Endothelial cell of umbilical vein (primary cell): ENCODE data around the gene SEC31A. TPM values are rescaled to one million over a fixed set of nuclear protein-coding genes. Genes with fewer than 3 reads are reported as not detected.

Experiments
- BruUV-seq: library from RNA; stranded (reverse); fragments of 400-500 nt; replicated peaks from 2 replicates; lab custom pipeline; 2021; lab: Mats Ljungman, UMichigan
- CTCF ChIA-PET: fragments of 300-600, 350-600 bp; sonication (Branson Sonifier 250); formaldehyde crosslinking; loops from one replicate; lab custom pipeline; 2021; ENCODE audit warnings: antibody characterized with exemption, inconsistent platforms; lab: Charles Lee
- POLR2A ChIA-PET: fragments of 300-600, 350-600 bp; sonication (Branson Sonifier 250); formaldehyde crosslinking; loops from one replicate; lab custom pipeline; 2021; ENCODE audit warnings: antibody characterized with exemption, inconsistent platforms; lab: Charles Lee
- DNase-seq: peaks from one replicate; pipeline ENCODE4 v3.0.0-alpha.2; 2011; ENCODE audit warnings: low read depth, low spot score
- FAIRE-seq: peaks from 2 replicates; lab custom pipeline; 2011; peaks lifted over from hg19 to GRCh38; lab: Jason Lieb, UNC
- H2AFZ ChIP-seq: 2 replicates; pipeline ENCODE4 v1.6.0; 2012; ENCODE audit warnings: low read depth, low read length, control low read depth, inconsistent platforms
- H3K27ac ChIP-seq: 2 replicates; pipeline ENCODE4 v1.5.1; 2011; ENCODE audit warnings: low read depth, mild to moderate bottlenecking, control low read depth, low read length, moderate library complexity; ENCODE audit not compliant: insufficient read depth
- H3K27me3 ChIP-seq, 2 experiments: 2 replicates each; pipeline versions ENCODE4 v1.6.0 to v1.6.1; 2011; ENCODE audit warnings: low read length in 2 of 2, mixed read lengths in 1 of 2; ENCODE audit not compliant: control insufficient read depth in 2 of 2, insufficient read depth in 2 of 2
- H3K36me3 ChIP-seq, 2 experiments: 2 replicates in 1 of 2; 3 replicates in 1 of 2; pipeline ENCODE4 v1.5.1; 2011; ENCODE audit warnings: low read length in 2 of 2, mild to moderate bottlenecking in 1 of 2, moderate library complexity in 1 of 2; ENCODE audit not compliant: control insufficient read depth in 2 of 2, insufficient read depth in 2 of 2; ENCODE audit errors: extremely low read depth in 1 of 2
- H3K4me1 ChIP-seq: 3 replicates; pipeline ENCODE4 v1.5.1; 2011; ENCODE audit warnings: mild to moderate bottlenecking, low read length; ENCODE audit not compliant: control insufficient read depth, insufficient read depth; ENCODE audit errors: extremely low read depth
- H3K4me2 ChIP-seq: 2 replicates; pipeline ENCODE4 v1.6.1; 2011; ENCODE audit warnings: low read length, control low read depth, mixed read lengths; ENCODE audit not compliant: insufficient read depth
- H3K4me3 ChIP-seq, 3 experiments: fragments of 200-600 bp in 1 of 3; sonication (generic), shearing (Covaris generic) in 1 of 3; replicated peaks in 1 of 3; 2 replicates each; pipeline ENCODE4 v1.5.1; 2011 to 2016; ENCODE audit warnings: control low read depth in 3 of 3, low read length in 3 of 3, mild to moderate bottlenecking in 2 of 3, inconsistent platforms in 1 of 3, low read depth in 1 of 3, moderate library complexity in 1 of 3; ENCODE audit not compliant: insufficient read depth in 1 of 3
- H3K79me2 ChIP-seq: 2 replicates; pipeline ENCODE4 v1.6.0; 2012; ENCODE audit warnings: low read length, inconsistent platforms; ENCODE audit not compliant: control insufficient read depth, insufficient read depth
- H3K9ac ChIP-seq: replicated peaks from 2 replicates; pipeline ENCODE3; 2011; ENCODE audit warnings: low read length, control low read depth; ENCODE audit not compliant: insufficient read depth; ENCODE audit errors: extremely low read depth
- H3K9me1 ChIP-seq: replicated peaks from 3 replicates; pipeline ENCODE4 v1.6.0; 2011; ENCODE audit warnings: mild to moderate bottlenecking, low read length; ENCODE audit not compliant: control insufficient read depth, insufficient read depth; ENCODE audit errors: extremely low read depth
- H3K9me3 ChIP-seq: replicated peaks from 2 replicates; pipeline ENCODE4 v1.5.1; 2012; ENCODE audit warnings: low read length, inconsistent platforms; ENCODE audit not compliant: control insufficient read depth, insufficient read depth
- H4K20me1 ChIP-seq: replicated peaks from 2 replicates; pipeline ENCODE3; 2011; ENCODE audit warnings: mild to moderate bottlenecking, low read length; ENCODE audit not compliant: control insufficient read depth, insufficient read depth; ENCODE audit errors: extremely low read depth
- CTCF ChIP-seq, 2 donors: IDR thresholded peaks; 1 replicate in 1 of 2; 2 replicates in 1 of 2; pipeline ENCODE4 v1.5.1; 2011; ENCODE audit warnings: low read length in 2 of 2, mild to moderate bottlenecking in 2 of 2, moderate library complexity in 2 of 2, control low read depth in 1 of 2, inconsistent platforms in 1 of 2, low read depth in 1 of 2; ENCODE audit not compliant: insufficient read depth in 1 of 2; ENCODE audit errors: extremely low read depth in 1 of 2
- EZH2 ChIP-seq: IDR thresholded peaks from 2 replicates; pipeline ENCODE4 v1.6.1; 2012; ENCODE audit warnings: borderline replicate concordance, low read depth, mild to moderate bottlenecking, moderate library complexity, low read length, inconsistent platforms; ENCODE audit not compliant: severe bottlenecking
- FOS ChIP-seq: IDR thresholded peaks from 2 replicates; pipeline ENCODE4 v1.6.1; 2011; ENCODE audit warnings: mild to moderate bottlenecking, low read length, moderate library complexity, borderline replicate concordance; ENCODE audit not compliant: insufficient read depth
- GATA2 ChIP-seq: IDR thresholded peaks from 2 replicates; pipeline ENCODE4 v1.7.0; 2011; ENCODE audit warnings: low read depth, mild to moderate bottlenecking, moderate library complexity, mixed read lengths, low read length; ENCODE audit not compliant: insufficient read length, insufficient read depth
- JUN ChIP-seq: IDR thresholded peaks from 2 replicates; pipeline ENCODE4 v1.6.1; 2011; ENCODE audit warnings: borderline replicate concordance, low read depth; ENCODE audit not compliant: insufficient read length, insufficient read depth
- MAX ChIP-seq: IDR thresholded peaks from 2 replicates; pipeline ENCODE4 v1.6.1; 2011; ENCODE audit not compliant: insufficient read depth, insufficient read length
- MYC ChIP-seq: IDR thresholded peaks from one replicate; pipeline ENCODE4 v1.6.1; 2011; ENCODE audit warnings: mild to moderate bottlenecking, low read depth, low read length
- POLR2A ChIP-seq: IDR thresholded peaks from 2 replicates; pipeline ENCODE4 v1.6.1; 2012; ENCODE audit warnings: low read depth, mild to moderate bottlenecking, control low read depth, low read length
- POLR2AphosphoS5 ChIP-seq: IDR thresholded peaks from 2 replicates; pipeline ENCODE4 v1.6.1; 2012; ENCODE audit warnings: low read depth, mild to moderate bottlenecking, control low read depth, low read length, moderate library complexity; ENCODE audit not compliant: insufficient read depth
- dilution Hi-C: fragments of 300-500 bp; cut with MboI; formaldehyde crosslinking; loops from one replicate; pipeline ENCODE4 v1.15.0; 2019; ENCODE audit warnings: low sequenced_read_pairs; ENCODE audit not compliant: extremely low pct_ligation_motif_present
- intact Hi-C: fragments of 100-400 bp; cut with micrococcal nuclease; formaldehyde crosslinking; loops from one replicate; pipeline ENCODE4 v1.10.0; 2022
- polyA plus RNA-seq, 4 experiments: library from polyadenylated mRNA; depleted of rRNA in 3 of 4; stranded (reverse) in 3 of 4; unstranded in 1 of 4; fragments of >200 nt; gene quantifications; 2 replicates each; pipeline versions ENCODE4 v1.2.1 to v1.2.3, GENCODE V29; 2011 to 2012; ENCODE audit warnings: missing spikeins in 1 of 4
- total RNA-seq: library from RNA; stranded (reverse); gene quantifications from 2 replicates; pipeline ENCODE4 v1.2.3, GENCODE V29; 2021

SEC31A gene
- total and polyA plus RNA-seq, 2 donors (not counting 3 experiments of a cell fraction or from before 2014, with no cell fraction given), result 226 to 301 TPM

- no peaks in the 10 kb centered on the region for H3K9me1 ChIP-seq
- POLR2A ChIA-PET, result no interaction called here
- H3K9ac ChIP-seq, result no peak overlapping the region
- CTCF ChIA-PET, result no interaction called here
- no peak overlapping the region for H3K4me2 ChIP-seq
- no peaks in the 10 kb centered on the region for H3K27me3 ChIP-seq
- H3K27ac ChIP-seq, result no peak overlapping the region
- intact Hi-C loops (no loop called here), dilution Hi-C loops (no loop called here)
- H3K36me3 ChIP-seq, result peaks cover 0 to 2% of the 10 kb centered on the region in 2 experiments
- DNase-seq (no peak), FAIRE-seq (no peak)
- no TSS peak for BruUV-seq
- H3K4me1 ChIP-seq, result no peaks in the 10 kb centered on the region
- H3K79me2 ChIP-seq, result no peaks in the 10 kb centered on the region
- TF ChIP-seq JUN (no peak), EZH2 (no peak), POLR2AphosphoS5 (no peak)
- H4K20me1 ChIP-seq, result no peaks in the 10 kb centered on the region
- H2AFZ ChIP-seq, result no peak overlapping the region
- no peaks in the 10 kb centered on the region for H3K9me3 ChIP-seq
- no peak overlapping the region for H3K4me3 ChIP-seq
These were observed 117.9 kb downstream of the SEC31A start for GRCh38 chr4:82773057-82773456.

GRCh38 chr4:82770607-82771006 lies 120.3 kb downstream of the SEC31A start:
- dilution Hi-C loops, result no loop called here
- POLR2A ChIA-PET, result no interaction called here
- TF ChIP-seq POLR2A (no peak), POLR2AphosphoS5 (no peak), GATA2 (no peak), CTCF (IDR thresholded peaks at IDR 0.05; ENCODE audit: extremely low read depth in 1 of 2, insufficient read depth in 1 of 2, low read depth in 1 of 2, low read length in 2 of 2) (no peak), FOS (no peak), EZH2 (no peak), JUN (no peak), MYC (no peak), MAX (no peak)
- Histone ChIP-seq H3K4me2 (no peak overlapping the region), H3K79me2 (no peaks in the 10 kb centered on the region), H3K9ac (no peak overlapping the region), H3K4me1 (no peaks in the 10 kb centered on the region), H3K27ac (no peak overlapping the region), H3K9me3 (no peaks in the 10 kb centered on the region), H2AFZ (no peak overlapping the region), H3K9me1 (no peaks in the 10 kb centered on the region), H3K36me3 (peaks cover 0 to 2% of the 10 kb centered on the region in 2 experiments), H3K27me3 (no peaks in the 10 kb centered on the region), H3K4me3 (no peak overlapping the region), H4K20me1 (no peaks in the 10 kb centered on the region)
- FAIRE-seq (no peak), DNase-seq (no peak)
- intact Hi-C loops, result no loop called here
- CTCF ChIA-PET, result interaction anchor here (0.8 kb wide), 1 partner anchor 31 kb away, joined by 3 read pairs; no protein-coding TSS in a partner anchor
- BruUV-seq, result no TSS peak
